ENCODE measurements around the gene RHCE.
"Not testable (repeated sequence)": the region's sequence is repeated elsewhere in the genome, so short reads cannot be mapped to it uniquely, and the experiment has no call there.

Gene RHCE

GRCh38 chr1:25388691-25389090, 31.9 kb downstream of the RHCE start:
- H3K27ac ChIP-seq (ENCODE audit: low read length); H3K9me3 ChIP-seq (ENCODE audit: control insufficient read depth in 1 of 2, low read length in 2 of 2); H3K4me3 ChIP-seq (ENCODE audit: low read depth in 1 of 2, low read length in 2 of 2); H3K4me1 ChIP-seq (ENCODE audit: control insufficient read depth in 1 of 2, insufficient read depth in 2 of 2, low read length in 2 of 2); H3K27me3 ChIP-seq (ENCODE audit: low read depth, low read length); H3K36me3 ChIP-seq (ENCODE audit: control insufficient read depth in 1 of 2, insufficient read depth in 2 of 2, low read length in 2 of 2): not testable (repeated sequence)

- not testable (repeated sequence) for H3K27me3 ChIP-seq (ENCODE audit: low read depth, low read length); H3K4me1 ChIP-seq (ENCODE audit: control insufficient read depth in 1 of 2, insufficient read depth in 2 of 2, low read length in 2 of 2); H3K4me3 ChIP-seq (ENCODE audit: low read depth in 1 of 2, low read length in 2 of 2); H3K9me3 ChIP-seq (ENCODE audit: control insufficient read depth in 1 of 2, low read length in 2 of 2); H3K27ac ChIP-seq (ENCODE audit: low read length); H3K36me3 ChIP-seq (ENCODE audit: control insufficient read depth in 1 of 2, insufficient read depth in 2 of 2, low read length in 2 of 2)
Observed at GRCh38 chr1:25387096-25387495, 33.5 kb downstream of the RHCE start.

- not testable (repeated sequence) for H3K36me3 ChIP-seq (ENCODE audit: control insufficient read depth in 1 of 2, insufficient read depth in 2 of 2, low read length in 2 of 2); H3K9me3 ChIP-seq (ENCODE audit: control insufficient read depth in 1 of 2, low read length in 2 of 2); H3K4me1 ChIP-seq (ENCODE audit: control insufficient read depth in 1 of 2, insufficient read depth in 2 of 2, low read length in 2 of 2); H3K4me3 ChIP-seq (ENCODE audit: low read depth in 1 of 2, low read length in 2 of 2); H3K27ac ChIP-seq (ENCODE audit: low read length); H3K27me3 ChIP-seq (ENCODE audit: low read depth, low read length)
Observed at GRCh38 chr1:25383875-25384274, 36.8 kb downstream of the RHCE start.

GRCh38 chr1:25383090-25383489, 37.5 kb downstream of the RHCE start:
- H3K27ac ChIP-seq (ENCODE audit: low read length); H3K36me3 ChIP-seq (ENCODE audit: control insufficient read depth in 1 of 2, insufficient read depth in 2 of 2, low read length in 2 of 2); H3K27me3 ChIP-seq (ENCODE audit: low read depth, low read length); H3K4me3 ChIP-seq (ENCODE audit: low read depth in 1 of 2, low read length in 2 of 2); H3K4me1 ChIP-seq (ENCODE audit: control insufficient read depth in 1 of 2, insufficient read depth in 2 of 2, low read length in 2 of 2); H3K9me3 ChIP-seq (ENCODE audit: control insufficient read depth in 1 of 2, low read length in 2 of 2): not testable (repeated sequence)

GRCh38 chr1:25382543-25382942, 38.1 kb downstream of the RHCE start:
- not testable (repeated sequence) for H3K36me3 ChIP-seq (ENCODE audit: control insufficient read depth in 1 of 2, insufficient read depth in 2 of 2, low read length in 2 of 2); H3K4me3 ChIP-seq (ENCODE audit: low read depth in 1 of 2, low read length in 2 of 2); H3K27ac ChIP-seq (ENCODE audit: low read length); H3K4me1 ChIP-seq (ENCODE audit: control insufficient read depth in 1 of 2, insufficient read depth in 2 of 2, low read length in 2 of 2); H3K9me3 ChIP-seq (ENCODE audit: control insufficient read depth in 1 of 2, low read length in 2 of 2); H3K27me3 ChIP-seq (ENCODE audit: low read depth, low read length)

GRCh38 chr1:25378367-25378766, 42.3 kb downstream of the RHCE start:
- not testable (repeated sequence) for H3K4me3 ChIP-seq (ENCODE audit: low read depth in 1 of 2, low read length in 2 of 2); H3K27me3 ChIP-seq (ENCODE audit: low read depth, low read length); H3K36me3 ChIP-seq (ENCODE audit: control insufficient read depth in 1 of 2, insufficient read depth in 2 of 2, low read length in 2 of 2); H3K27ac ChIP-seq (ENCODE audit: low read length); H3K4me1 ChIP-seq (ENCODE audit: control insufficient read depth in 1 of 2, insufficient read depth in 2 of 2, low read length in 2 of 2); H3K9me3 ChIP-seq (ENCODE audit: control insufficient read depth in 1 of 2, low read length in 2 of 2)

- not testable (repeated sequence) for H3K27me3 ChIP-seq (ENCODE audit: low read depth, low read length); H3K4me1 ChIP-seq (ENCODE audit: control insufficient read depth in 1 of 2, insufficient read depth in 2 of 2, low read length in 2 of 2); H3K36me3 ChIP-seq (ENCODE audit: control insufficient read depth in 1 of 2, insufficient read depth in 2 of 2, low read length in 2 of 2); H3K4me3 ChIP-seq (ENCODE audit: low read depth in 1 of 2, low read length in 2 of 2); H3K27ac ChIP-seq (ENCODE audit: low read length); H3K9me3 ChIP-seq (ENCODE audit: control insufficient read depth in 1 of 2, low read length in 2 of 2)
Observed at GRCh38 chr1:25371757-25372156, 48.9 kb downstream of the RHCE start.

GRCh38 chr1:25369691-25370271, 50.8 kb downstream of the RHCE start:
- H3K36me3 ChIP-seq (ENCODE audit: control insufficient read depth in 1 of 2, insufficient read depth in 2 of 2, low read length in 2 of 2); H3K4me3 ChIP-seq (ENCODE audit: low read depth in 1 of 2, low read length in 2 of 2): not testable (repeated sequence)

GRCh38 chr1:25369241-25369640, 51.4 kb downstream of the RHCE start:
- Histone ChIP-seq H3K27me3 (ENCODE audit: low read depth, low read length) (no peaks in the 10 kb centered on the region), H3K4me1 (ENCODE audit: control insufficient read depth in 1 of 2, insufficient read depth in 2 of 2, low read length in 2 of 2) (no peaks in the 10 kb centered on the region), H3K36me3 (ENCODE audit: control insufficient read depth in 1 of 2, insufficient read depth in 2 of 2, low read length in 2 of 2) (no peaks in the 10 kb centered on the region), H3K4me3 (ENCODE audit: low read depth in 1 of 2, low read length in 2 of 2) (no peak overlapping the region), H3K9me3 (ENCODE audit: control insufficient read depth in 1 of 2, low read length in 2 of 2) (no peaks in the 10 kb centered on the region), H3K27ac (ENCODE audit: low read length) (no peak overlapping the region)

More at GRCh38 chr1:25369691-25370271, 50.8 kb downstream of the RHCE start:
- not testable (repeated sequence) for H3K27ac ChIP-seq (ENCODE audit: low read length); H3K27me3 ChIP-seq (ENCODE audit: low read depth, low read length); H3K4me1 ChIP-seq (ENCODE audit: control insufficient read depth in 1 of 2, insufficient read depth in 2 of 2, low read length in 2 of 2); H3K9me3 ChIP-seq (ENCODE audit: control insufficient read depth in 1 of 2, low read length in 2 of 2)

GRCh38 chr1:25362634-25363559, 57.7 kb downstream of the RHCE start:
- not testable (repeated sequence) for H3K27me3 ChIP-seq (ENCODE audit: low read depth, low read length); H3K27ac ChIP-seq (ENCODE audit: low read length); H3K4me3 ChIP-seq (ENCODE audit: low read depth in 1 of 2, low read length in 2 of 2); H3K4me1 ChIP-seq (ENCODE audit: control insufficient read depth in 1 of 2, insufficient read depth in 2 of 2, low read length in 2 of 2); H3K9me3 ChIP-seq (ENCODE audit: control insufficient read depth in 1 of 2, low read length in 2 of 2)
- peaks cover 18 to 39% of the 10 kb centered on the region in 2 donors for H3K36me3 ChIP-seq (ENCODE audit: control insufficient read depth in 1 of 2, insufficient read depth in 2 of 2, low read length in 2 of 2)

- H3K27ac ChIP-seq (ENCODE audit: low read length), result no peak overlapping the region
- peaks cover 18 to 39% of the 10 kb centered on the region in 2 donors for H3K36me3 ChIP-seq (ENCODE audit: control insufficient read depth in 1 of 2, insufficient read depth in 2 of 2, low read length in 2 of 2)
- no peaks in the 10 kb centered on the region for H3K9me3 ChIP-seq (ENCODE audit: control insufficient read depth in 1 of 2, low read length in 2 of 2)
- no peaks in the 10 kb centered on the region for H3K27me3 ChIP-seq (ENCODE audit: low read depth, low read length)
- no peak overlapping the region for H3K4me3 ChIP-seq (ENCODE audit: low read depth in 1 of 2, low read length in 2 of 2)
- H3K4me1 ChIP-seq (ENCODE audit: control insufficient read depth in 1 of 2, insufficient read depth in 2 of 2, low read length in 2 of 2), result no peaks in the 10 kb centered on the region
Observed at GRCh38 chr1:25361901-25362300, 58.7 kb downstream of the RHCE start.
